GM19328 (cell line): ENCODE measurements around the gene DYNC1LI2.

ENCODE experiments used
- ATAC-seq: cut with Tn5 transposase; IDR thresholded peaks from one replicate; pipeline ENCODE4 v1.9.1; 2021; ENCODE audit warnings: mild to moderate bottlenecking, moderate library complexity; ENCODE audit not compliant: unreplicated experiment

DYNC1LI2 gene

GRCh38 chr16:66740533-66740932 lies 10.9 kb downstream of the DYNC1LI2 start:
- no peak for ATAC-seq

- no peak for ATAC-seq
These were observed 11.4 kb downstream of the DYNC1LI2 start for GRCh38 chr16:66740010-66740409.

- no peak for ATAC-seq
These were observed 15.5 kb downstream of the DYNC1LI2 start for GRCh38 chr16:66735891-66736290.

DNA sequence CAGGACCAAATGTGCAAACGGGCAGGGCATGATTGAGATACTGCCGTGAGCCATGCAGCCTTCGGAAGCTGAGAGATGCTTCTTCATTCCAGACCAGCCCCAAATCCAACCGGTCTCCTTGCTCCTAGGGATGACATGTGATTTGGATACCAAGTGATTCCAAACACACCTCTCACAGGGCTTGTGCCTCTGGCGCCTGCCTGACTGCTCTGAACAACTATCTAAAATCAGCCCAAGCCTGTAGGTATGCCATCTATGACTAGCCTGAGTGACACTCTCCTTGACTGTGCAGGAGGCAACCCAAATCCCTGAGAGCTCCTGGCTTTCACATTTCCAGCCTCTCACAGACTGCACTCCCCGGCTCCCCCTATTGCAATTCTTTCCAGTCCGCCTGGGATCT lies 20.3 kb downstream of the DYNC1LI2 start:
- ATAC-seq, result no peak

DNA sequence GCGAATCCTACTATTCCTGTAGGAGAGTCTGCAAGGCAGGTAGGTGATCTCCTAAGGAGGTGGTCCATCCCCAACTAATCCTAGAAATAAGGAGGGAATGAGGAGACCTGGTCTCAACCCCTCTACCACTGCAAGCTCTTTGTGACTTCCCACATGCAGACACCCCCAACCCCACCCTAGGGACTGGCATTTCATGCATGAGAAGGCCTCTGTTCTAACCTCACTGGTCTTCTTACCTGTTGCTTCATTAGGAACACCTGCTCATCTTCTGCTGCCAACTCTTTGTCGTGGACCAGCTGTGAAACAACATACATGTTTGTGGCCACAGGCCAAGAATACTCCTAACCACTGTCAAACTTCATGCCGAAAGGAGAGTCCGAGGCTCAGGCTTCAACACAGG lies 22.6 kb downstream of the DYNC1LI2 start:
- ATAC-seq, result no peak

DNA sequence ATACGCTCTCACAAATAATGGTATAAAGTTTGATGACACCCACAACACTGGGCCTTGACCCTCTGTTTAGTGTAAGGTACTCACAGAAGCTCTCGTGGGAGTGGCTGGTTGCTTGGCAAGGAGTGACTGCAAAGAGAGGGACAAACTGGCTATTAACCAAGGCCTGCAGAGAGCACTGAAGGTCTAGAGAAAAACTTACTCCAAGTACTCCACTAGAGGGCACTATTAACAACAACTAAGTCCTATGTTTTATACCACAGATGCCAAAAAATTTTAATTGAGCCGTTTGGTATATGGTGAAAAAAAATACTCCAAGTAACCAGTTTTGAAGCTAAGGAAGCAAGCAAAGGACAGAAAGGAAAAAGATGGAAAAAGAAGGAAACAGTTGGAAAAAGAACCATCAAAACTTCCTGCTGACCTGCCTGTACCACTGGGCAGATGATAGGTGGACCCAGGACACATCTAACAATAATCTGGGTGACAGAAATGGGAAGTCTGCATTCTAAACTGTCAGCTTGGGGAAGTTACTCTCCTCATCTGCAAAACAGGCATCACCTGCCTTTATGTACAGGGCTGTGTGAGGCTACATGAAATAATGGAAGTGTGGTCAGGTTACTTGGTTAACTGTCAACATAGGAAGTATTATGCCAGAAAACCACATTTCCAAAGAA lies 23.2 kb downstream of the DYNC1LI2 start:
- no peak for ATAC-seq

DNA sequence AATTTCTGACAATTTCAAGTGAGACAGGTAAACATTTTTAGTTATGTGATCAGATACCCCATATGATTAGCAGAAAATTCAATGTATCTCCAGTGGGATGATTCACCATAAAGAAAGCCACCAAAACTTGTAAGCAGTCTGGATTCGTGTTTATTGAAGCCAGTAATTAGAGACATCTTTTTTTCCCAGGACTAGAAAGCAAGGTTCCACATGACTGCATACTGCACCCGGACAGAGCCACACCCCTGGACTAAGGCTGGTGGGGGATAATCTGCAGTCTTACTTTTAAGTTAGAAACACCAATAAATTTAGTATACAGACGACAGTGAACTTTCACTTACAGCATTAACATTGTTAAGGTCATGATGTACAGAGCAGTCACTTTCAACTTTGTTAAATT lies 30.6 kb downstream of the DYNC1LI2 start:
- no peak for ATAC-seq

DNA sequence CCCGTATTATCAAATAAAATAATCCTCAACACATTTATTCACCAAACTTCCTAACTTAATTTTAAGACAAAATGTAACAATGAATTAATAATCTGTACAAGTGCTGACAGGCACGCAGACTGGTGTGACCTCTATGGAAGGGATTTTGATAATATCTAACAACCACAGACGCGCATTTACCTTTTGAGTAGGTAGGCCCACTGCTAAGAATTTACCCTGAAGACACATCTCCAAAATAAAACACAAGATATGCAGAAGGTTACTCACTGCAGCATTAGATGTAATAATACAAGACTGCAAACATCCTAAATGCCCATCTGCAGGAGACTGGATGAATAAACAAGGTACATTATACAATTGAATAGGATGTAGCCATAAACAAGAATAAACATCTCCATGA lies 32.2 kb downstream of the DYNC1LI2 start:
- ATAC-seq, result no peak

DNA sequence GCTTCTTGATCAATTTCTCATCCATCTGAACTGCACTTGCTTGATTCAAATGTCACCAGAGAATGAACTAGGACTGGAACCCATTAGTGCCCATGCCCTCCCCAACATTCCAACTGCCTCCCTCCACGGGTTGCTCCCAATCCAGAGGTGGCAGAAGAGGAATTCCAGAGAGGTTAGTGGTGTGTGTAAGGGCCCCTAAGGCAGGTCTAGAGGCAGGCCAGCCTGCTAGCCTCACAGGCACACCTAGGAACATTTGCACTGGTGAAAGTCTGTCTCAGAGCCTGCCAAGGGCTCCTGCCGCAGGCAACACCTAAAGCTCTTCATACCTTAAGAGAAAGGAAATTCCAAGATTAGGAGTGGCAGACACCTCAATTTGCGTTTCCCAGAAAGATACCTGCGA lies 33.6 kb downstream of the DYNC1LI2 start:
- no peak for ATAC-seq

GRCh38 chr16:66717112-66717675 lies 34.2 kb downstream of the DYNC1LI2 start:
- ATAC-seq, result no peak

- no peak for ATAC-seq
These were observed 36.6 kb downstream of the DYNC1LI2 start for GRCh38 chr16:66714654-66715307.

DNA sequence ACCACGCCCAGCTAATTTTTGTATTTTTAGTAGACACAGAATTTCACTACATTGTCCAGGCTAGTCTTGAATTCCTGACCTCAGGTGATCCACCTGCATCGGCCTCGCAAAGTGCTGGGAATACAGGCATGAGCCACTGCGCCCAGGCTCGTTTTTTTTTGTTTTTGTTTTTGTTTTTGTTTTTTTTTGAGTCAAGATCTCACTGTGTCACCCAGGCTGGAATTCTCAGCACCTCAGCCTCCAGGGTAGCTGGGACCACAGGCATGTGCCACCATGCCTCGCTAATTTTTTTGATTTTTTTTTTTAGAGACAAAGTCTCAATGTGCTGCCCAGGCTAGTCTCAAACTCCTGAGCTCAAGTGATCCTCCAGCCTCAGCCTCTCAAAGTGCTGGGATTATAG lies 37.3 kb downstream of the DYNC1LI2 start:
- no peak for ATAC-seq

GRCh38 chr16:66713076-66713475 lies 38.3 kb downstream of the DYNC1LI2 start:
- ATAC-seq, result no peak

- ATAC-seq, result no peak
These were observed 38.9 kb downstream of the DYNC1LI2 start for GRCh38 chr16:66712512-66712911.

- ATAC-seq, result no peak
These were observed 39.8 kb downstream of the DYNC1LI2 start for GRCh38 chr16:66711581-66711980.

GRCh38 chr16:66706506-66706880 lies 44.9 kb downstream of the DYNC1LI2 start:
- ATAC-seq, result no peak

DNA sequence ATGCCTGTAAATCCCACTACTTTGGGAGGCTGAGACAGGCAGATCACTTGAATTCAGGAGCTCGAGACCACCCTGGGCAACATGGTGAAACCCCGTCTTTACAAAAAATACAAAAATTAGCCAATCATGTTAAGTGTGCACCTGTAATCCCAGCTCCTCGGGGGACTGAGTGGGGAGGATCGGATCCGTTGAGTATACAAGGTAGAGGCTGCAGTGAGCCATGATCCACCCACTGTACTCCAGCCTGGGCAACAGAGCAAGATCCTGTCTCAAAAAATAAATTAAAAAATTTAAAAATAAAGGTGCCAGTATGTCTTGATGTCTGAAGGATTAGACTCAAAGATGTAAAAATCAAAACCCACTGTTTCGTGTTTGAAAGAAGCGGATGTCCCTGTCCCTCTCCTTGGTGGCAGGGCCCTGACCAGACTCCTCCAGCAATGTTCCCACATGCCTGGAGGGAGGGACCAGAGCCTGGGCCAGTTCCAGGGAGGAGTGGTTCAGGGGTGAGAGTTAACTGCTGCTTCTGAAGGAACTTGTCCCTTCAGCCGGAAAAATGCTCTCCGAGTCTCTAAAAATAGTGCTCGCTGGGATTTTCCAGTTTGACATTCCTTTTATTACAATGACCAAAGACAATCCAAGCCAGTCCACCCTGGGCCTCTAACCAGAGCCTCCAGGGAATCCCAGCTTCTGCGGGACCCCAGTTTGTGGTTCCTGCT lies 45.5 kb downstream of the DYNC1LI2 start:
- ATAC-seq, result no peak

GRCh38 chr16:66703406-66704215 lies 47.8 kb downstream of the DYNC1LI2 start:
- no peak for ATAC-seq

DNA sequence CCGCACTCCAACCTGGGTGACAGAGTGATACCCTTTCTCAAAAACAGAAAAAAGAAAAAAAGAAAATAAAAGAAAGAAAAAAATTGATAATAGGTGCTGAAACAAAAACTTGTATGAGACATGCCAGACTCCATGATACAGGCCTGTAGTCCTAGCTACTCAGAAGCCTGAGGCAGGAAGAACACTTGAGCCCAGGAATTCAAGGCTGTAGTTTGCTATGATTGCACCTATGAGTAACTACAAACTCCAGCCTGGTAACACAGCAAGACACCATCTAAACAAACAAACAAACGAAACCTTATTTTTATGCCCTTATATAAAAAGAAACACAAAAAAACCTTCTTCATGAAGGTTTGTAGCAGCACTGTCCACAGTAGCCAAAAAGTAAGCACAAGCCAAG lies 49.9 kb downstream of the DYNC1LI2 start:
- no peak for ATAC-seq

GRCh38 chr16:66701026-66701425 lies 50.4 kb downstream of the DYNC1LI2 start:
- no peak for ATAC-seq

GRCh38 chr16:66699898-66700297 lies 51.5 kb downstream of the DYNC1LI2 start:
- no peak for ATAC-seq
